H1 (cell line): ENCODE measurements around the gene SARNP. TPM values are rescaled to one million over a fixed set of nuclear protein-coding genes. Genes with fewer than 3 reads are reported as not detected.

Experiments
- CTCF ChIA-PET: fragments of 300-600 bp; sonication (Branson Sonifier 250); formaldehyde crosslinking; loops from one replicate; lab custom pipeline; 2021; ENCODE audit not compliant: partially characterized antibody; lab: Charles Lee
- POLR2A ChIA-PET: fragments of 300-600 bp; sonication (Branson Sonifier 250); formaldehyde crosslinking; loops from one replicate; lab custom pipeline; 2021; ENCODE audit warnings: inconsistent platforms; ENCODE audit not compliant: partially characterized antibody; lab: Charles Lee
- DNase-seq, 2 experiments: peaks; one replicate each; pipeline versions ENCODE4 v3.0.0 to v3.0.0-alpha.2; 2010 to 2022; ENCODE audit warnings: low spot score in 2 of 2, low read depth in 1 of 2, mixed read lengths in 1 of 2
- FAIRE-seq: peaks from 2 replicates; lab custom pipeline; 2011; peaks lifted over from hg19 to GRCh38; lab: Jason Lieb, UNC
- H2AFZ ChIP-seq: 2 replicates; pipeline ENCODE4 v1.8.1; 2012; ENCODE audit warnings: low read length, inconsistent platforms
- H2AK5ac ChIP-seq: 2 replicates; pipeline ENCODE4 v1.6.1; 2013; ENCODE audit warnings: low read depth, low read length
- H2BK120ac ChIP-seq: replicated peaks from 2 replicates; pipeline ENCODE3; 2013; ENCODE audit warnings: low read depth, low read length, inconsistent platforms
- H2BK12ac ChIP-seq: 2 replicates; pipeline ENCODE4 v1.6.1; 2013; ENCODE audit warnings: low read depth, low read length
- H2BK15ac ChIP-seq: 2 replicates; pipeline ENCODE4 v1.6.1; 2013; ENCODE audit warnings: low read length
- H2BK20ac ChIP-seq: 2 replicates; pipeline ENCODE4 v1.6.1; 2013; ENCODE audit warnings: low read length
- H2BK5ac ChIP-seq: 2 replicates; pipeline ENCODE4 v1.6.1; 2013; ENCODE audit warnings: low read depth, low read length
- H3K14ac ChIP-seq: 2 replicates; pipeline ENCODE4 v1.6.1; 2013; ENCODE audit warnings: inconsistent platforms; ENCODE audit not compliant: insufficient read length
- H3K18ac ChIP-seq: 2 replicates; pipeline ENCODE4 v1.6.1; 2013; ENCODE audit warnings: low read length; ENCODE audit errors: extremely low read depth
- H3K23ac ChIP-seq: 2 replicates; pipeline ENCODE4 v1.6.1; 2013; ENCODE audit warnings: inconsistent platforms; ENCODE audit not compliant: insufficient read length
- H3K23me2 ChIP-seq: 2 replicates; pipeline ENCODE4 v1.6.1; 2013; ENCODE audit warnings: low read depth, low read length
- H3K27ac ChIP-seq: 2 replicates; pipeline ENCODE4 v1.6.1; 2011; ENCODE audit warnings: low read depth, low read length, inconsistent platforms
- H3K27me3 ChIP-seq, 4 experiments: replicated peaks in 1 of 4; 1 replicate in 1 of 4; 2 replicates in 3 of 4; pipeline versions ENCODE4 v1.6.1 to v1.8.1; 2011 to 2013; ENCODE audit warnings: low read length in 3 of 4, mild to moderate bottlenecking in 3 of 4, inconsistent platforms in 2 of 4, mixed read lengths in 2 of 4, moderate library complexity in 1 of 4; ENCODE audit not compliant: control insufficient read depth in 3 of 4, insufficient read depth in 3 of 4; ENCODE audit errors: extremely low read depth in 1 of 4
- H3K36me3 ChIP-seq, 4 experiments: 2 replicates each; pipeline versions ENCODE4 v1.6.1 to v1.8.1; 2011 to 2013; ENCODE audit warnings: mild to moderate bottlenecking in 4 of 4, low read length in 3 of 4, moderate library complexity in 2 of 4, control low read depth in 1 of 4, inconsistent platforms in 1 of 4; ENCODE audit not compliant: insufficient read depth in 4 of 4, control insufficient read depth in 2 of 4
- H3K4ac ChIP-seq: replicated peaks from 2 replicates; pipeline ENCODE3; 2013; ENCODE audit warnings: low read length, low read depth, mixed read lengths, inconsistent platforms; ENCODE audit not compliant: insufficient read length
- H3K4me1 ChIP-seq, 4 experiments: replicated peaks in 1 of 4; 1 replicate in 1 of 4; 2 replicates in 3 of 4; pipeline versions ENCODE4 v1.6.1 to v1.8.1; 2011 to 2013; ENCODE audit warnings: low read length in 3 of 4, inconsistent platforms in 2 of 4, mixed read lengths in 1 of 4; ENCODE audit not compliant: insufficient read depth in 4 of 4, control insufficient read depth in 3 of 4
- H3K4me2 ChIP-seq, 2 experiments: 2 replicates each; pipeline versions ENCODE4 v1.6.1 to v1.8.1; 2011 to 2013; ENCODE audit warnings: low read depth in 2 of 2, low read length in 2 of 2, control low read depth in 1 of 2, inconsistent platforms in 1 of 2, mild to moderate bottlenecking in 1 of 2; ENCODE audit not compliant: insufficient read depth in 1 of 2
- H3K4me3 ChIP-seq, 4 experiments: fragments of 200-600, 300-600 bp in 1 of 4; sonication (generic), shearing (Covaris generic), sonication (Bioruptor Twin) in 1 of 4; 2 replicates each; pipeline versions ENCODE4 v1.5.1 to v1.8.1; 2011 to 2016; ENCODE audit warnings: low read length in 4 of 4, low read depth in 3 of 4, control low read depth in 2 of 4, inconsistent platforms in 2 of 4, mild to moderate bottlenecking in 2 of 4, mixed read lengths in 1 of 4, moderate library complexity in 1 of 4; ENCODE audit not compliant: insufficient read depth in 2 of 4; ENCODE audit errors: extremely low read depth in 1 of 4
- H3K56ac ChIP-seq: replicated peaks from 2 replicates; pipeline ENCODE3; 2013; ENCODE audit warnings: low read depth, mild to moderate bottlenecking, mixed read lengths, low read length, inconsistent platforms; ENCODE audit not compliant: insufficient read length
- H3K79me1 ChIP-seq: 2 replicates; pipeline ENCODE4 v1.6.1; 2013; ENCODE audit warnings: low read depth, low read length, control low read depth
- H3K79me2 ChIP-seq, 2 experiments: 2 replicates each; pipeline versions ENCODE4 v1.6.1 to v1.8.1; 2012 to 2013; ENCODE audit warnings: low read length in 2 of 2, mild to moderate bottlenecking in 2 of 2, inconsistent platforms in 1 of 2; ENCODE audit not compliant: insufficient read depth in 2 of 2, control insufficient read depth in 1 of 2
- H3K9ac ChIP-seq, 4 experiments: replicated peaks in 1 of 4; 1 replicate in 1 of 4; 2 replicates in 3 of 4; pipeline versions ENCODE4 v1.6.1 to v1.8.1; 2011 to 2013; ENCODE audit warnings: low read depth in 3 of 4, low read length in 3 of 4, control low read depth in 2 of 4, mild to moderate bottlenecking in 2 of 4, moderate library complexity in 2 of 4, inconsistent platforms in 1 of 4; ENCODE audit errors: extremely low read depth in 1 of 4
- H3K9me3 ChIP-seq, 2 experiments: 2 replicates each; pipeline versions ENCODE4 v1.6.1 to v1.8.1; 2012 to 2013; ENCODE audit warnings: mild to moderate bottlenecking in 2 of 2, moderate library complexity in 2 of 2, control low read depth in 1 of 2, inconsistent platforms in 1 of 2, low read depth in 1 of 2, low read length in 1 of 2, mixed read lengths in 1 of 2; ENCODE audit not compliant: insufficient read depth in 2 of 2
- H4K20me1 ChIP-seq, 2 experiments: replicated peaks in 1 of 2; 2 replicates each; pipeline versions ENCODE3 to v1.8.1; 2011 to 2013; ENCODE audit warnings: inconsistent platforms in 2 of 2, low read length in 2 of 2, mild to moderate bottlenecking in 1 of 2; ENCODE audit not compliant: insufficient read depth in 2 of 2, control insufficient read depth in 1 of 2
- H4K5ac ChIP-seq: 2 replicates; pipeline ENCODE4 v1.6.1; 2013; ENCODE audit warnings: low read length, low read depth, mixed read lengths, inconsistent platforms; ENCODE audit not compliant: insufficient read length
- H4K8ac ChIP-seq: 2 replicates; pipeline ENCODE4 v1.8.0; 2013; ENCODE audit warnings: mild to moderate bottlenecking, moderate library complexity, low read length, inconsistent platforms; ENCODE audit not compliant: insufficient read depth; ENCODE audit errors: extremely low read depth
- H4K91ac ChIP-seq: replicated peaks from 2 replicates; pipeline ENCODE3; 2013; ENCODE audit warnings: low read length, mixed read lengths, inconsistent platforms; ENCODE audit not compliant: insufficient read length
- JUND ChIP-seq: IDR thresholded peaks from 2 replicates; pipeline ENCODE4 v1.6.1; 2011; ENCODE audit warnings: mild to moderate bottlenecking, improper control_type of control experiment, low read length
- KDM4A ChIP-seq: IDR thresholded peaks from one replicate; pipeline ENCODE4 v1.7.1; 2012; ENCODE audit warnings: low read depth, mild to moderate bottlenecking, moderate library complexity, low read length, inconsistent platforms; ENCODE audit not compliant: severe bottlenecking
- POLR2A ChIP-seq, 2 experiments: IDR thresholded peaks; 1 replicate in 1 of 2; 2 replicates in 1 of 2; pipeline ENCODE4 v1.6.1; 2011; ENCODE audit warnings: low read depth in 2 of 2, low read length in 2 of 2, mild to moderate bottlenecking in 2 of 2; ENCODE audit errors: control extremely low read depth in 1 of 2
- POLR2AphosphoS5 ChIP-seq: IDR thresholded peaks from 2 replicates; pipeline ENCODE4 v1.6.1; 2011; ENCODE audit warnings: low read depth, low read length
- TAF7 ChIP-seq: optimal IDR thresholded peaks from 2 replicates; pipeline ENCODE3; 2011; ENCODE audit warnings: low read depth, mild to moderate bottlenecking, inconsistent platforms, low read length, moderate library complexity, borderline replicate concordance
- WGBS, 2 experiments: shearing (Covaris generic) in 1 of 2; methylation state at CpG; one replicate each; pipeline versions ENCODE4 v1.1.6 to v1.1.7; 2013 to 2015; ENCODE audit warnings: low lambda C conversion rate in 2 of 2, mixed read lengths in 2 of 2, inconsistent platforms in 1 of 2, low coverage in 1 of 2, missing lambda C conversion rate in 1 of 2; ENCODE audit not compliant: insufficient replicate concordance in 2 of 2, insufficient coverage in 1 of 2, insufficient read length in 1 of 2; ENCODE audit errors: extremely low coverage in 1 of 2, missing lambda C conversion rate in 1 of 2; 5-methylcytosine and 5-hydroxymethylcytosine counted together
- polyA plus RNA-seq, 7 experiments: library from polyadenylated mRNA; depleted of rRNA in 3 of 7; stranded (reverse) in 5 of 7; unstranded in 2 of 7; fragments of >200 nt in 5 of 7; fragments of 200-250 nt in 2 of 7; gene quantifications; 1 replicate in 5 of 7; 2 replicates in 1 of 7; 4 replicates in 1 of 7; pipeline versions ENCODE4 v1.2.1 to v1.2.3, GENCODE V29; 2011 to 2013; ENCODE audit warnings: missing spikeins in 2 of 7, mixed read lengths in 2 of 7
- total RNA-seq: library from RNA; stranded (reverse); fragmentation: NEBNext Ultra II Directional; extraction: Animal tissue kit (Norgen Biotek cat#: 25700); gene quantifications from 2 replicates; pipeline ENCODE4 v1.2.1, GENCODE V29; 2021
- TF ChIP-seq, protein P1 (sequence below): IDR thresholded peaks from 2 replicates; pipeline ENCODE4 v1.6.1; 2012; ENCODE audit warnings: low read length, inconsistent platforms
- TF ChIP-seq, protein P2 (sequence below): IDR thresholded peaks from 2 replicates; pipeline ENCODE4 v1.6.1; 2011; ENCODE audit warnings: low read depth, mild to moderate bottlenecking, low read length; ENCODE audit not compliant: insufficient read depth

SARNP gene
- total and polyA plus RNA-seq, 2 of the 8 experiments (the other 6 are each of a cell fraction or from before 2014, with no cell fraction given): 114 to 226 TPM

DNA sequence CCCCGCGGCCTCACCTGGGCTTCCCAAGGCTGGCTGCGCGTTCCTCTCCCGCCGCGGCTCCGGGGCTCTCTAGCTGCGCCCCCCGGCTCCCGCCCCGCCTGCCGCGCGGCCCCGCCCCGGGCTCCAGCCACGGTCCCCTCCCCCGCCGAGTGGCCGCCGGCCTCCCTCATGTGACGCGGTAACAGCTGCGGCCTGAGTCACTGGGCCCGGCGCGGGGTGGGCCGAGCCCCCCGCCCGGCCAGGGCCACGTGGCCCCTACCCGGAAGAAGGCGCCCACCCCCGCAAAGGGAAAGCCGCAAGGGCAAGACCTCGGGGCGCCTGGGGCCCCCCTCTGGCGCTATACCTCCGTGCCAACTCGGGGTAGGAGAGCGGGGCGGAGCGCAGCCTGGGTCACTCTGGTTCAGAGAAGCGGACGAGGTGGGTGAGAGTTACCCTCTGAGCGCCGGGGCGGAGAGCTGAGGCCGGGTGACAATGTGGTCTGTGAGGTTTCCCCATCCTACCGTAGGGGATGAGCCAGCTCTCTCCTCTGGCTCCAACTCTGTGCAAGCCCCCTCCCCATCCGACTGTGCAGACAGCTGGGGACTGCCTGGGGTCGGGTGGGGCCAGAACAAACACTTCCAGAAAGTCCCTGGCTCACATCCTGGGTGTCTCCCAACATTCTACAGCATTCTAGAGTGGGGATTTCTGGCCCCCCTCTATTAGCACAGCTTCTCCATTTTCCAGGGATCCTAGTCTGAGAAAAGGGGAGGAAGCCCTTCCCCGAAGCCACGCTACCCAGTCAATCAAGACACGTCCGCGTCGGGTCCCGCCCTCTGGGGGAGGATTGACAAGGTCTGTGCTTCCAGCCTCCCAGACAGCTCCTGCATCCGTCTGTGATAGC is 88.3 kb downstream of the SARNP start, which contains the start of gene CD63:
Gene CD63 (minus strand): TSS at position 71 of the 880 bp plus-strand sequence. CDS start 668 bp downstream, outside the sequence.
- Histone ChIP-seq H3K18ac (peak within 1 kb of the TSS; percentile 91), H2BK5ac (peak within 1 kb of the TSS; percentile 77; the same call in 1 of the 2 replicates), H3K4me1 (peaks cover 0 to 12% (median 10%) of the 10 kb centered on the region in 4 experiments; a peak in 6 of 7 replicates), H4K8ac (peak within 1 kb of the TSS; percentile 70), H3K56ac (peak within 1 kb of the TSS; percentile 66), H3K36me3 (peaks cover 5 to 25% (median 11%) of the 10 kb centered on the region in 4 experiments; a peak in 5 of 8 replicates), H3K23me2 (peaks cover 15% of the 10 kb centered on the region), H4K5ac (peak within 1 kb of the TSS; percentile 82), H3K23ac (no peak within 1 kb of the TSS), H3K9ac (peak within 1 kb of the TSS; percentile 75 to 86 (median 76)), H3K27me3 (no peaks in the 10 kb centered on the region), H3K79me2 (peaks cover 0 to 17% of the 10 kb centered on the region in 2 experiments; a peak in 2 of 4 replicates), H2BK12ac (peak within 1 kb of the TSS; percentile 68; the same call in 1 of the 2 replicates), H3K4me3 (peak within 1 kb of the TSS; percentile 54 to 93 (median 90)), H4K91ac (peak within 1 kb of the TSS; percentile 69), H3K9me3 (no peaks in the 10 kb centered on the region), H2AK5ac (no peak within 1 kb of the TSS), H4K20me1 (peaks cover 0 to 3% of the 10 kb centered on the region in 2 experiments), H2AFZ (no peak within 1 kb of the TSS), H3K14ac (peak within 1 kb of the TSS; percentile 89), H3K27ac (peak within 1 kb of the TSS; percentile 68; the same call in 1 of the 2 replicates), H3K4me2 (peak within 1 kb of the TSS; percentile 82 to 92), H2BK20ac (no peak within 1 kb of the TSS), H3K4ac (peak within 1 kb of the TSS; percentile 94), H3K79me1 (peaks cover 5% of the 10 kb centered on the region; the same call in 1 of the 2 replicates), H2BK15ac (peak within 1 kb of the TSS; percentile 65), H2BK120ac (peak within 1 kb of the TSS; percentile 45)
- DNase-seq (peak in 1 of 2 experiments; percentile 85), FAIRE-seq (peak; percentile 28)
- ChIA-PET CTCF (interaction anchor here (0.8 to 2.7 kb wide), 17 partner anchors 9 to 210 kb away, joined by 3 to 34 read pairs (median 5); partner anchors contain the start of genes BLOC1S1, ITGA7, ORMDL2 and RDH5), POLR2A (interaction anchor here (0.5 to 34.1 kb wide), 17 partner anchors 9 to 1383 kb away, joined by 3 to 809 read pairs (median 7); partner anchors contain the start of genes BLOC1S1, DNAJC14, ITGA7 and ORMDL2)
- WGBS, 2 experiments: 1% methylated on average over 30 of the region's 61 CpGs; no CpG with 5 or more reads in 1 of the 2 experiments
- TF ChIP-seq JUND (peak; percentile 63; the same call in 1 of the 2 replicates), TAF7 (peak; percentile 27), POLR2AphosphoS5 (no peak), KDM4A (peak; percentile 50), POLR2A (IDR thresholded peaks at IDR 0.05; ENCODE audit: control extremely low read depth in 1 of 2, low read depth in 2 of 2, low read length in 2 of 2) (peak; percentile 57 to 74; a peak in 2 of 3 replicates)
- TF ChIP-seq, protein P1, sequence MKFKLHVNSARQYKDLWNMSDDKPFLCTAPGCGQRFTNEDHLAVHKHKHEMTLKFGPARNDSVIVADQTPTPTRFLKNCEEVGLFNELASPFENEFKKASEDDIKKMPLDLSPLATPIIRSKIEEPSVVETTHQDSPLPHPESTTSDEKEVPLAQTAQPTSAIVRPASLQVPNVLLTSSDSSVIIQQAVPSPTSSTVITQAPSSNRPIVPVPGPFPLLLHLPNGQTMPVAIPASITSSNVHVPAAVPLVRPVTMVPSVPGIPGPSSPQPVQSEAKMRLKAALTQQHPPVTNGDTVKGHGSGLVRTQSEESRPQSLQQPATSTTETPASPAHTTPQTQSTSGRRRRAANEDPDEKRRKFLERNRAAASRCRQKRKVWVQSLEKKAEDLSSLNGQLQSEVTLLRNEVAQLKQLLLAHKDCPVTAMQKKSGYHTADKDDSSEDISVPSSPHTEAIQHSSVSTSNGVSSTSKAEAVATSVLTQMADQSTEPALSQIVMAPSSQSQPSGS: 0 out of 2 replicates have a peak, but pooled peaks have one; percentile 48
- TF ChIP-seq, protein P2, sequence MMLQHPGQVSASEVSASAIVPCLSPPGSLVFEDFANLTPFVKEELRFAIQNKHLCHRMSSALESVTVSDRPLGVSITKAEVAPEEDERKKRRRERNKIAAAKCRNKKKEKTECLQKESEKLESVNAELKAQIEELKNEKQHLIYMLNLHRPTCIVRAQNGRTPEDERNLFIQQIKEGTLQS: 0 out of 2 replicates have a peak, but pooled peaks have one; percentile 28
